ENCODE data around the gene NRXN2. TPM values are rescaled to one million over a fixed set of nuclear protein-coding genes. Genes with fewer than 3 reads are reported as not detected.

The NRXN2 gene
- total RNA-seq, 1 donor from 2014 or later = 3.5 TPM

- DNase-seq (ENCODE audit: low spot score) = no peak
- intact Hi-C loops (cut with DNase I) = no loop called here
Measured at GRCh38 chr11:64643256-64643881, 79.6 kb downstream of the NRXN2 start.

DNA sequence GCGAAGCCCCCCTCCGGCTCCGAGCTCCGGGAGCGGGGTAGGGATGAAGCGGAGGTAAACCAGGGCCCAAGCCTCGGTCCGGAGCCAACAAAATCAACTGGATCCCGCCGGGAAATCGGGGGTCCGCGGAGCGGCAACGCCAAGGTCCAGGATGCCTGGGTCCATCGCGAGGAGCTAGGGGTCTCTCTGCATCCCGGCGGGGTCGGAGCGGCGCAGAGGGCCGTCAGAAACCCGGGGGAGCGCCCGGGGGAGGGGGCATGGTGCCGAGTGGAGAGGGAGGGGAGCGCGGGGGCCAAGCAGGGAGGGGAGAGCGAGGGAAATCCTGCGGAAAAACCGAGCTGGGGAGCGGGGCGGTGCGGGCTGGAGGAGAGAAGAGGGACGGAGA, 80.1 kb downstream of the NRXN2 start:
- intact Hi-C loops (cut with DNase I) = no loop called here
- no peak for DNase-seq (ENCODE audit: low spot score)

DNA sequence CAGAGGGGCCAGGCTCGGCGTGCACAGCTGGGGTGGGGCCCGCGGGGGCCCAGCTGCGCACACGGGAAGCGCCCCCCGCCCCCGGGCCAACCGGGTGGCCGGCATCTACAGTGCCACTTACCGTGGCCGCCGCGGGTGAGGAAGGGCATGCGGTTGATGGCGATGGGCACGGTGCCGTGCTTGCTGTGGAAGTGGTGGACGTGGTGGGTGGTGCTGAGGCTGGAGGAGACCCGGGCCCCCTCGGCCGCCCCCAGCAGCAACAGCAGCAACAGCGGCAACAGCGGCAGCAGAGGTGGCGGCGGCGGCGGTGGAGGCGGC, 80.6 kb downstream of the NRXN2 start:
- intact Hi-C loops (cut with DNase I) = no loop called here

DNA sequence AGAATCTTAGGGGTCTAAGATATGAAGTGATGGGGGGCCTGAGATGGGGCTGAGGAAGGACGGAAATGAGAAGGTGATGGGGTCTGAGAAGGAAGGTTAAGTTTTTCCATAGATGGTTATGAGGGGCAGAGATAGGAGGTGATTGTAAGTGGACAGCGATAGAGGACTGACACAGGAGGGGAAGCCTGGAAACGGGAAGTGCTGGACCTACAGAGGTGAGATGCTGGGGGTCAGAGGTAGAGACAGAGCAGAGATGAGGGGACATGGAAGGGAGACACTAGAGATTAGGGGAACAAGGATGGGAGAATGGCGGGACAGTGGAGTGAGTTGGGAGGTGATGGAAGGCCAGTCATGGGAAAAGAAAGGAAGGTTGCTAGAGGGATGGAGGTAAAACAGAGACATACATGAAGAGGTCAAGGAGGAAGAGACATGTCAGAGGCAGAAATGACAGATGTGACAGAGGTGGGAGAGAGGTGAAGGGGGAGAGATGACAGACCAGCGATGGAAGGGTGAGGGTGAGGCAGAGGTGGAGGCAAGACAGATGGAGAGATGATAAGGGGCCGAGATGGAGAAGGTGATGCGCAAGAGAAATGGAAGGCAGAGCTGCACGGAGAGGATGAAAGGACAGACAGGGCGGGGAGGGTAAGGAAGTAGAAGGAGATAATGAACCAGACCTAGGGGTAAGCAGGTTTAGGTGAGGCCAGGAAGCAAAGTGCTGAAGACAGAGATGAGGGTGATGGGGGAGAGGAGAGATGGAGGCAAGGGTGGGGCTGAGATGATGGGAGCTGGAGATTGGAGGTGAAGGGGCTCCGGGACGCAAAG, 81.2 kb downstream of the NRXN2 start:
- DNase-seq (ENCODE audit: low spot score) = no peak
- intact Hi-C loops (cut with DNase I) = no loop called here

More for the DNA sequence above, 80.6 kb downstream of the NRXN2 start:
- DNase-seq (ENCODE audit: low spot score) = no peak

DNA sequence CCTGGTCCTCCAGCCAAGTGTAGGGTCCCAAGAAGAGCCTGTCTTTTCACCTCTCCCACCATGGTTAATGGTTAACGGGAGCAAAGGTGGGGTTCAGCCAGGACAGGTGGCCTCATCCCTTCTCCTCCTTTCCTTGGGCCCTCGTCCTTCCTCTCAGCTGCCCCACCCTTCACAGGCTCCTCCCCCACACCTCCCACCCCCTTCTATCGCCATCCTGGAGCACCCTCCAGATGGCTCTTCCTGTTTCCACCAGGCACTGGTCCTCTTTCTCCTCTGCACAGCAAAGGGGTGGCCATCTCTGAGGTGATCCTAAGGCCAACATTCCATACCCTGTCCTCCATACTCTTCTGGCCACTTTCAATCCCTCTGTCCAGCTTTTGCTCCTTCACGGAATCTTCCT, 83.1 kb downstream of the NRXN2 start:
- intact Hi-C loops (cut with DNase I) = no loop called here
- no peak for DNase-seq (ENCODE audit: low spot score)

DNA sequence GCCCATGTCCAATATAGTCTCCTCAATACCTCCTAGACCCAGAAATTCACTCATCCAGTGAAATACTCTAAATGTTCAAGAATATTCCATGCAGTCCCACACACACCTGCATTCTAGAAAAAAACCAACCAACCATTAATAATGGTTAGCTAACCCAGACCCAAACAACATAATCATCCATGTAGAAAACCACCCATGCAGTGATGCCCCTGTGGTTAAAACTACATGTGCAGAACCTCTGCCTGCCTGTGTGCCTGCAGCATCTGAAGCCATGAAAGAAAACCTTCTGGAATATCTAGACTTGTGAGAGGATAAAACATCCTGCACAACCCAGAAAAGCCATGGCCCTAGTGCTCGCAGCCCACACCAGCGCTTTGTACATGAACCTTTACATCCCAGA, 84.2 kb downstream of the NRXN2 start:
- DNase-seq (ENCODE audit: low spot score) = no peak

DNA sequence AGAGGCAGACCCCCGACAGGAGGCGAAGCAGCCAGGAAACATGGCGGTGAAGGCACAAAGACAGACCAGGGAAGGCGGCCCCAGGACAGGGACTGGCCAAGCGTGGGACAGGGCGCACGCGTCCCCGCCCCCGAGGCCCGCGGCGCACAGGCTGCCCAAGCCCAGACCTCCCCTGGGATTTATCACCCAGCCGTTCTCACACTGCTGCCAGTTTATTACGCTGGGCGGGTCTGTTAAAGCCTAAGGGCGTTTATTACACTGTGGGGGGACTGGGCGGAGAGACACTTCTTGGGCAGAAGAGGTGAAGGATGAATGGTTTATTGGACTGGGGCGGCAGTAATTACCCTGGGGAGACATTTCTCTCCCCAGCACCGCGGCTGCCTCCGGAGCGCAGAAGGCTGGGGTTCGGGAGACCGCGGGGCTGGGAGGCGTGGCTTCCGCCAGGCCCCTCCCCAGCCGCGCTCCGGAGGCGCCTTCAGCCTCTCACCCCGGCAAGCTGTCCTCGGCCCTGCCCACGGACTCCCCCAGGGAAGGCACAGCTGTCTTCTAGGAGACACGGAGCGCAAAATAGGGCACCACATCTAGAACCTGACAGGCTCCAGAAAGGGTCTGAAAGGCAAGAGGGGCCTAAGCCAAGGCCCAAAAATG, 84.9 kb downstream of the NRXN2 start:
- intact Hi-C loops (cut with DNase I) = no loop called here
- DNase-seq (ENCODE audit: low spot score) = no peak

More for the DNA sequence above, 84.2 kb downstream of the NRXN2 start:
- intact Hi-C loops (cut with DNase I) = no loop called here

- DNase-seq (ENCODE audit: low spot score) = no peak
- intact Hi-C loops (cut with DNase I) = no loop called here
Measured at GRCh38 chr11:64637334-64638017, 85.5 kb downstream of the NRXN2 start.

- DNase-seq (ENCODE audit: low spot score) = no peak
- intact Hi-C loops (cut with DNase I) = no loop called here
Measured at GRCh38 chr11:64633555-64634159, 89.3 kb downstream of the NRXN2 start.

- intact Hi-C loops (cut with DNase I) = no loop called here
- DNase-seq (ENCODE audit: low spot score) = no peak
Measured at GRCh38 chr11:64632654-64633053, 90.3 kb downstream of the NRXN2 start.

- no peak for DNase-seq (ENCODE audit: low spot score)
- intact Hi-C loops (cut with DNase I) = no loop called here
Measured at GRCh38 chr11:64632237-64632636, 90.8 kb downstream of the NRXN2 start.

GRCh38 chr11:64631675-64632074, 91.3 kb downstream of the NRXN2 start:
- intact Hi-C loops (cut with DNase I) = no loop called here
- no peak for DNase-seq (ENCODE audit: low spot score)

DNA sequence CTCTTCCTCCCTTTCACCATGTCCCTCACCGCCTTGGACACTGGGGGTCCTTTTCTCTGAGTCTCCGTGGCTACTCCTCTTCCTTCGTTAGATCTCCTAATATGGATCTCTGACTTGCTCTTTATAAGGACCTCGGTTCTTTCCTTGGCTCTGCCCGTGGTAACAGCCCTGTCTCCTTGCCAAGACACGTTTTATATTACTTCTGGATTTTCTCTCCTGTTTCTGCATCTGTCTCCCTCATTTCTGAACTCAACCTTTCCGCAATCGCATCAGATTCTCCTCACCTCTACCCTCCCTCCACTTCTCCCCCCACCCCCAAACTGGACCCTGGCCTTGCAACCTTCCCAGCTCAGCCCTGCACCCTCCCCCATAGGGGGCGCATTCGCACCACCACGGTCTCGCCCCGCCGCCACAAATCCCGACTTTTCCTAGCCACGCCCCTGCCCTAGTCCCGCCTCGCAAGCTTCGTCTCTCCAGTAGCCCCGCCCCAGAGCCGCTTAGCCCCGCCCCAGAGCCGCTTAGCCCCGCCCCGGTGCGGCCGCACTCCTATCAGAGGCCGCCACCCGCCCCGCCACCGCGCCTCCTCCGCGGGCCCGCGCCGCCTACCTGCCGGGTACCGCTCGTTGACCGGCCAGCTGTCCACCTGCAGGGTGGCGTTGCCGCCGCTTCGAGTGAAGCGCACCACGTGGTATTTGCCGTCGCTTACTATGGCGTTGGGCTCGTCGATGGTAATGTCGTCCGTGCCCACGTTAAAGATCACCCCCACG, 93.0 kb downstream of the NRXN2 start:
- no peak for DNase-seq (ENCODE audit: low spot score)
- intact Hi-C loops (cut with DNase I) = no loop called here

GRCh38 chr11:64629103-64629502, 93.9 kb downstream of the NRXN2 start:
- intact Hi-C loops (cut with DNase I) = no loop called here
- DNase-seq (ENCODE audit: low spot score) = no peak

DNA sequence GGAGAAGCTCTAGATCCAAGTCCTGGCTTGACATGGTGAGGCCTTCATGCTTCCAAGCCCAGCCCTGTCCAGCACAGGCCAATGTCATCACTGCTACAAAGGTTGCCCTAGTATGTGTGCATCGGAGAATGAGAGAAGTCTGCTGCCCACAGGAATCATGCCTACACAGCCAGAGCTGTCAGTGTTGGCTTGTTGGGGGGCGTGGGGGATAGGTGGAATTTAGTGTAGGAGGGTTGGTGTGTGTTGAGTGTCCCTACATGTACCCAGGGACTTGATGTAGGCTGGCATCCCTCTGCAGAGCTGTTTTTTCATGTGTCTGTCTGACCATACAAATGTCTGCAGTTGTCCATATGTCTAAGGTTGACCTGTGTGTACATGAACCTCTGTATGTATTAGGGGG, 94.4 kb downstream of the NRXN2 start:
- no peak for DNase-seq (ENCODE audit: low spot score)
- intact Hi-C loops (cut with DNase I) = no loop called here

GRCh38 chr11:64627371-64627770, 95.6 kb downstream of the NRXN2 start:
- DNase-seq (ENCODE audit: low spot score) = no peak
- intact Hi-C loops (cut with DNase I) = no loop called here

DNA sequence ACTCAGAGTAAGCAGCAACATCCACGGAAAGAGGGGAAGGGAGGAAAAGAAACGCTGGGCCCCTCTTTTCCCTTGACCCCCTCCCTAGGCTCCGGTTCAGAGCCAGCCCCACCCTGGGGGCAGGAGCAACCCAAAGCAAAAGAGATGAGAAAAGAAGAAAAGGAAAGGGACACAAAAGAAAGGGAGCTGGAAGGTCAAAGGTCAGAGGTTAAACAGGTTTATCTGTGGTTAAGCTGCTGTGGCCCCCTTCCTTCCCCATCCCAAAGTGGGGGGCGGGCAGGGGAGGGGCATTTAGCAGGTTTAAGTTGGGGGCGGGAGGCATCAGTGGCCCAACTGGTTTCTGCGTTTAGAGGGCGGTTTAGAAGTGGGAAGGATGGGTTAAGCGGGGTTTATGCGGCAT, 96.4 kb downstream of the NRXN2 start:
- intact Hi-C loops (cut with DNase I) = no loop called here

DNA sequence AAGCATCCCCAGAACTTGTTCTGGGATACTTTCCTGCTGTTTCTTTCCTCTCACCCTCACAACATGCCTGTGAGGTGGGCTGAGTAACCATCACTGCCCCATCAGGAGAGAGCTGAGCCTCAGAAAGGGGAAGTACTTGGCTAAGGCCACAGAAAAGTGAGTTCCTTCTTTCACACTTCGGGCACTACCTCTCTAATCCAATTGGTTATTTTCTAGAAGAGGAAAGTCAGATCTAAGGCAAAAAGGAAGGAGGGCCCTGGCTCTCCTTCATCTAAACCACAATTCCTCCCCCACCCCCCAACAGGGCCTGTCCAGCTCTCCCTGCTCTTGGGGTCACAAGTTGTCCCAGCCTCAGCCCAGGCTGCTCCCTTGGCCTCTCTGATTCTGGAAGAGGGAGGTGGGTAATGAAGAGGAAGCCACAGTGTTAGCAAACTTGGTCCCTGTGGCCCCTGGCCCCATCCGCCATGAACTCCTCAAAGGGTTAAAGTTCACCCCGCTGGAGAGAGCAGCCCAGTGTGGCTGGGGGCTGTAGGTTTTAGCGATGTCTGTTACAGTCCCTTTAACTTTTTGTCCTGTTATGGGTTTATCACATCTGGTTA, 98.0 kb downstream of the NRXN2 start:
- DNase-seq (ENCODE audit: low spot score) = no peak
- intact Hi-C loops (cut with DNase I) = no loop called here

More for the DNA sequence above, 96.4 kb downstream of the NRXN2 start:
- no peak for DNase-seq (ENCODE audit: low spot score)

GRCh38 chr11:64622681-64623080, 100.3 kb downstream of the NRXN2 start:
- intact Hi-C loops (cut with DNase I) = no loop called here
- no peak for DNase-seq (ENCODE audit: low spot score)

All from cardiac septum (tissue), 1 donor.